Right hindlimb (tissue), 1 donor: ENCODE measurements around the gene CCT4.
"Not testable (repeated sequence)": the region's sequence is repeated elsewhere in the genome, so short reads cannot be mapped to it uniquely, and the experiment has no call there.

Experiments used
- DNase-seq: peaks from one replicate; pipeline ENCODE4 v3.0.0-alpha.2; 2018

The CCT4 gene

GRCh38 chr2:61877571-61878245 is 10.7 kb downstream of the CCT4 start:
- no peak for DNase-seq

DNA sequence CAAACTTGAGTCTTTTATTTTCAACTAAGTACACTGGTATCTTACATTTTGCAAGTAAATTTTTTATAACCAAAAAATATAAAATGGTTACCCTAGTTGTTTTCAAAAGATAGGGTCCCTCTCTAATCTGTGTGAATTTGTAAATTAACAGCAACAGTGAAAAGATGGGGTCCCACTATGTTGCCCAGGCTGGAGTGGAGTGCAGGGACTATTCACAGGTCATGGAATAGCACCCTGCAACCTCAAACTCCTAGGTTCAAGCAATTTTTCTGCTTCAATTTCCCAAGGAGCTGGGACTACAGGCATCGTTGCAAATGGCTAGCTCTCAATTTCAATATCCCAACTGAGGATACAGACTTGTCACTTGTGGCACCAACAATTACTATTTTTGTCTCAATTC is 12.1 kb downstream of the CCT4 start:
- DNase-seq: no peak

DNA sequence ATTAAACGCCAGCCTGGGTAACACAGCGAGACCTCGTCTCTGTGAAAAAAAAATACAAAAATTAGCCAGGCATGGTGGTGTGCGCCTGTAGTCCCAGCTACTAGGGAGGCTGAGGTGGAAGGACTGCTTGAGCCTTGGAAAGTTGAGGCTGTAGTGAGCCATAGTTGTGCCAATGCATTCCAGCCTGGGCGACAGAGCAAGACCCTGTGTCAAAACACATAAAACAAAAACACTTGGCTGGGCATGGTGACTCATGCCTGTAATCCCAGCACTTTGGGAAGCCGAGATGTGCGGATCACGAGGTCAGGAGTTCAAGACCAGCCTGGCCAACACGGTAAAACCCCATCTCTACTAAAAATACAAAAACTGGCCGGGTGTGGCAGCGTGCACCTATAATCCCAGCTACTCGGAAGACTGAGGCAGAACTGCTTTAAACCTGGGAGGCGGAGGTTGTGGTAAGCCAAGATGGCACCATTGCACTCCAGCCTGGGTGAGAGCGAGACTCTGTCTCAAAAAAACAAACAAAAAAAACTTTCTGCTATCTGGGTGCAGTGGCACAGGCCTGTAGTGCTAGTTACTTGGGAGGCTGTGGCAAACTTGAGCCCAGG is 21.9 kb downstream of the CCT4 start:
- not testable (repeated sequence) for DNase-seq

- DNase-seq: no peak
Measured at GRCh38 chr2:61862085-61862484, 26.4 kb downstream of the CCT4 start.

- DNase-seq: no peak
Measured at GRCh38 chr2:61857224-61857623, 31.2 kb downstream of the CCT4 start.

DNA sequence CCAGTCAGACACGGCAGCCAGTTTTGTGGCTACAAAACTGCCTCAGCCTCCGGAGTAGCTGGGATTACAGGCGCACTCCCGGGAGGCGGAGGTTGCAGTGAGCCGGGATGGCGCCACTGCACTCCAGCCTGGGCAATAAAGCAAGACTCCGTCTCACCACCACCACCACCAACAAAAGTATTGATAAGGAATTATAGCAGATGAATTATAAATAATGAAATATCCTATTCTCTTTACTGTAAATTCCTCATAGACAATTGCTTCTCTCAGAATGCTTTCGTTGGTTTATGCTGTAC is 33.2 kb downstream of the CCT4 start:
- no peak for DNase-seq

DNA sequence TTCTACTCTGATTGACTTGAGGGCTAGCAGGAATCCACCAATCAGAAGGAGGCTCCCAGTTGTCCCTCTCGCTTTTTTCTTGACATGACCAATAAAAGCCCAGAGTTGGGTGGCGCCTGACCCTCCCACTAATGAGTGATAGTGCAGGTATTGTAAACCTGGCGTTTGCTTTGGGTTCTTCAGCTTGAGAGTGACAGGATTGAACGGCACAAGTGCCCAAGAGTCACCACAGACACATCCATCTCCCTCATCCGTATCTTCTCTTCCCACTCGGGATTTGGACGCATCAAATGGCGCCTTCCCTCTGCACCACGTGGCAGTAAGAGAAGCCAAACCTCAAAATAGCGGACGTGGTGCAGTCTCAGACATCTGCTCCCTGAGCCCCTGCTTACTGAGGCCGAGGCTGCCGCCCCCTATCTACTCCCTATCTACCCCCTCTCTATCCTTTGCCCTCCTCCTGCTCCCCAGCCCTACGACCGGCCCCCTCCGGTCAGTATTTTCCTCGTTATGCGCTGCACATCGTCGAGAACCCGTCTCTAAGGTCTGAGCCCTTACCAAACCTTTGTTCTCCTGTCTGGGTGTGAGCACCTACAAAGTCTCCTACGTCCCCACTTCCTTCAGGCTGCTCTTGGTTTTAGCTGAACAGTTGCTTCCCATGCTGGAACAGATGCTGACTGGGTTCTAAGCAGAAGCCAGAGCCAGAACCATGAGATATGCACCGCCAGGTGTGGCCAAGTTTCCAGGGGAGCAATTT is 33.7 kb downstream of the CCT4 start:
- peak; percentile 92 for DNase-seq

- DNase-seq: peak; percentile 94
Measured at GRCh38 chr2:61853847-61854563, 34.5 kb downstream of the CCT4 start, which contains the start of gene FAM161A. FAM161A (minus strand) TSS chr2:61854060; CDS start chr2:61854041, 19 bp downstream.

DNA sequence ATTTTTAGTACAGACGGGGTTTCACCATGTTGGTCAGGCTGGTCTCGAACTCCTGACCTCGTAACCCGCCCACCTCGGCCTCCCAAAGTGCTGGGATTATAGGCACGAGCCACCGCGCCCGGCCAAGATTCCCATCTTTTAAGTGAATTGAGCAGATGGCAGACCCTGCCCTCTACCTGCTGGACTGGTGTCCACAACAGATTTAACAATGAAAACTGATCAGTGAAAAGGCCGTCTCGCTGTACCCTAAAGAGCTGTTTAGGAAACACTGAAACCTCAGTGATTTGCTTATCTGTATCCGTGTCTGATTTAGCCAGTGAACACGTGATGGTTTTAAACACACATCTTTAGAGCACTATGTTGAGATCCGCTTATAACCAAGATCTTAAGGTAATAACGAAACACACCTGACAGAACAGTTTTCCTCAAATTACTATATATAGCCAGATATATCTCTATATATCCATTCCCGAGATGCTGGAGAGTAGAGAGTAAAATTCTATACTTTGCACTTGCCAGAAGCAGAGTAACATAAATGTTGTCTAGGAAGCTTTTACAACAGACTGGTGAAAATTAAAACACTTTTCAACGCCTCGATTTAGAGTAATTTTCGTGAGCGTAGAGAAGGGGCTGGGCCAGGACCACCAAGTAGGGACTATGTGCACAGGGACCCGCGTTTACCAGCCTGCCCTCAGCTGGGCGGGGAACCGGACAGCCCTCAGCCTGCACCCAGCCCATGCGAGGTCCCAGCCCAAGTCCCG is 35.2 kb downstream of the CCT4 start:
- DNase-seq: no peak

DNA sequence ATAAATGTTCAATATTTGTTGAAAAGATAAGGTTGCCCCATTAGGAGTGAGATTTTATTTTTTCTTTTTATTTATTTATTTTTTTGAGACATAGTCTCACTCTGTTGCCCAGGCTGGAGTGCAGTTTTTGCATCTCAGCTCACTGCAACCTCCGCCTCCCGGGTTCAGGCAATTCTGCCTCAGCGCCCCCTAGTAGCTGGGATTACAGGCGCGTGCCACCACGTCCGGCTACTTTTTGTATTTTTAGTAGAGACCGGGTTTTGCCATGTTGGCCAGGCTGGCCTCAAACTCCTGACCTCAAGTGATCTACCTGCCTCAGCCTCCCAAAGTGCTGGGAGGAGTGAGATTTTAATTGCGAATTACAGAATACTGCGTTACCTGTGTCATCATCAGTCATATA is 37.2 kb downstream of the CCT4 start:
- DNase-seq: not testable (repeated sequence)

GRCh38 chr2:61845320-61845719 is 43.1 kb downstream of the CCT4 start:
- DNase-seq: no peak

- no peak for DNase-seq
Measured at GRCh38 chr2:61841286-61841685, 47.2 kb downstream of the CCT4 start.

DNA sequence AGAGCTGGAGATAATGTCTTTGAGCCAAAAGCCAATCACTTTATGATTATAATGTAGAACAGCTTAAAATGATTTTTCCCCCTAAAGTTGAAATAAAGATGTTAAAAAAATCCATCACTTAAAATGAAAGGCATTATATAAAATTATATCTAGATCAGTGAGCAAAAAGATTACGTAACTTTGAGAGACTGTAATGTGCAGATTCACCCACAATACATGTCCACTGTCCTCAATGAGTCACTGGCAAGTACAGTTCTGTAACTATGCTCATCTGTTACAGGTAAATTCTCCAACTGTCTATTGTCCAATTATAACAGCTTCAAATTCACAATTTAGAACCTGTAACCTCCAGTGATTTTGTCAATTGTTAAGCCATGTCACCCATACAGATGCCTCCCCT is 53.6 kb downstream of the CCT4 start:
- no peak for DNase-seq

DNA sequence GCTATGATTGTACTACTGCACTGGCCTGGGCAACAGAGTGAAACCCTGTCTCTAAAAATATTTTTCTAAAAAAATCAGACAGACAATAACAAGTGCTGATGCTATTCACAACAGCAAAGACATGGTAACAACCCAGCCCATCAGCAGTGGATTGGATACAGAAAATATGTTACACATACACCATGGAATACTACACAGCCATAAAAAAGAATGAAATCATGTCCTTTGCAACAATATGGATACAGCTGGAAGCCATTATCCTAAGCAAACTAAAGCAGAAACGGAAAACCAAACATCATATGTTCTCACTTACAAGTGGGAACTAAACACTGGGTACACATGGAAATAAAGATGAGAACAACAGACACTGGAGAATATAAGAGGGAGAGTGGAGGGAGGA is 54.5 kb downstream of the CCT4 start:
- no peak for DNase-seq

GRCh38 chr2:61832183-61832841 is 56.1 kb downstream of the CCT4 start:
- no peak for DNase-seq

- no peak for DNase-seq
Measured at GRCh38 chr2:61822255-61822654, 66.2 kb downstream of the CCT4 start.
